ENCODE results near the gene LSAMP. TPM values are rescaled to one million over a fixed set of nuclear protein-coding genes. Genes with fewer than 3 reads are reported as not detected.
A peak's percentile ranks its signal among the peaks of the same experiment; 100 is the strongest.
"Not testable (repeated sequence)": the region's sequence is repeated elsewhere in the genome, so short reads cannot be mapped to it uniquely, and the experiment has no call there.

Gene LSAMP
- total RNA-seq, 1 donor from 2014 or later: 19.9 TPM

DNA sequence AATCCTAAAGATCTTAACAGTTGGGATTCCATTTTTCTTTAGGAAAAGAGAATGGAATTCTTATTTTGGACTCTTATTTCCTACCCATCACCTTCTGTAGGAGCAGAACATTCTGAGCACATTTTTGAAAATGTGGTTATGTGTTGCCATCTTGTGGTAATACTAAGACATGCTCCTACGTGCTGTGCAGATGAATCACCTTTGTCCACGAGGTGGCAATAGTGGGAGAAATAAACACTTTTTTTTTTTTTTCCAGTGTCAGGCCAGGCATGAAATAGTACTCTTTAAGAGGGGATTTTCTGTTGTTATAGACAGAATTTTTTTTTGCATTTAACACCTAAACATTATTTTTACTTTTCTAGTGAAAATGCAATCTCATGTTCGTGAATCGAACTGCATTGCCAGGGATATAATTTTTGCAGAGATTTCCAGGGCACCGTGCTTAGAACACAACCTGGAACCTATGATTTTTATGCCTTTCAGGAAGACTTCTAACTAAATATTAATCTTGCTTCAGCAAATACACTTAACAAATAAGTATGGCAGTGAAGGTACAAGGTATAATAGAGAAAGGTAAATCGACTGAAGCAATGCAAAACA is 625.4 kb downstream of the LSAMP start:
- DNase-seq: peak; percentile 38
- intact Hi-C loops (cut with micrococcal nuclease): no loop called here
- ATAC-seq: peak; percentile 79

DNA sequence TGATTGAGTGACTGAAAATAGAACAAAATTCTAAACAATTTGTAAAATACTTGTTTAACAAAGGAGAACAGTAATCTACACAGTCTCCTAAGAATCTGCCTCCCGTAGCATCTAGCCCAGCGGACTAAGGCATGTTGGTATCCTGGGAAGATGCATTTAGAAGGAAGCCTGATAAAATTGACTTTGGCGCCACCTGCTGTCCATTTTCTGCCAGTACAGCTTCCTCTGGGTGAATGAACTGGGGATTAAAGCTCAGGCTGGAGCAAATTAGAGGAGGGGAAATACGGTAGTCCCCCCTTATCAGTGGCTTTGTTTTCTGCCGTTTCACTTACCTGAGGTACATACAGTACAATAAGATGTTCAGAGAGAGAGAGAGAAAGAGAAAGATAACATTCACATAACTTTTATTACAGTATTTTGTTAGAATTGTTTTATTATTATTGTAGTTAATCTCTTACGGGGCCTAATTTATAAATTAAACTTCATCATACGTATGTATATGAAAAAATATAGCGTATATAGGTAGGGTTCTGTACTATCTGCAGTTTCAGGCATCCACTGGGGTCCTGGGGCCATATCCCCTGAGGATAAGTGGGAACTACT is 630.4 kb downstream of the LSAMP start:
- ATAC-seq (peak; percentile 79), DNase-seq (peak; percentile 71)
- intact Hi-C loops (cut with micrococcal nuclease): no loop called here

GRCh38 chr3:115814006-115814405 is 631.3 kb downstream of the LSAMP start:
- intact Hi-C loops (cut with micrococcal nuclease): no loop called here
- ATAC-seq: no peak
- DNase-seq: no peak

DNA sequence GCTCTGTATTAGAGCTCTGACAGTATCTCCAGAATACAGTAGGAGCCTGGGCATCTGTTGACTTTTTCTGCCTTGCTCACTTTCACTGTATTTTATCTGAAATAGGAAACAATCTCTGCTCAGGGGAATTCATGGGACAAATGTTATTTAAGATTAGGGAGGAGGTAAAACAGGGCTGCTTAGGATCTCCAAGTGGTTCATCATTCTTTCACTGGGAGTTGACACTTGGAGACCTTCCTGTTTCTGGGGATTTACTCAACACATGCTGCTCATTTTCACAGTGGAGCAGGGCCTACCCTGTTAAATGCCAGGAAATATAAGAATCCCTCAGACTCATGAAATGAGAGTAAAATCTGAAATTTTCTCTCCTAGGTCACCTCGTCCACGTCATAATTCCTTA is 636.5 kb downstream of the LSAMP start:
- ATAC-seq (no peak), DNase-seq (no peak)
- intact Hi-C loops (cut with micrococcal nuclease): no loop called here

DNA sequence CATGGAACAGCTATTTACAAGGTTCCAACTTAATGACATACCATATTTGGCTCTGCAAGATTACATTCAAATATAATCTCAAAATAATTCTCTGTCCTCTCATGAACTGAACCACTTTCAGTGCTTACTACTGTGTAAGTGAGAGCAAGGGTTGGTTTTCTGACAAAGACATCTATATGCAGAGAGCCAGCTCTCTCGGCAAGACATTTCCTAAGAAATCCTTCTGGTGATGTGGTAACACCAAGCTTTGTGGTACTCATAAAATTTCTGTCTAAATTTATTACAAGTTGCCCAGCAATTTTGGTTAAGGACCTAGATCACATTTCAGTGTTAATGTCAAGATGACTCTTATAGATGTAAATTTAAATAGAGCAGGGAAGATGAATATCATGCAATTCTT is 637.0 kb downstream of the LSAMP start:
- DNase-seq: no peak
- intact Hi-C loops (cut with micrococcal nuclease): no loop called here
- ATAC-seq: no peak

DNA sequence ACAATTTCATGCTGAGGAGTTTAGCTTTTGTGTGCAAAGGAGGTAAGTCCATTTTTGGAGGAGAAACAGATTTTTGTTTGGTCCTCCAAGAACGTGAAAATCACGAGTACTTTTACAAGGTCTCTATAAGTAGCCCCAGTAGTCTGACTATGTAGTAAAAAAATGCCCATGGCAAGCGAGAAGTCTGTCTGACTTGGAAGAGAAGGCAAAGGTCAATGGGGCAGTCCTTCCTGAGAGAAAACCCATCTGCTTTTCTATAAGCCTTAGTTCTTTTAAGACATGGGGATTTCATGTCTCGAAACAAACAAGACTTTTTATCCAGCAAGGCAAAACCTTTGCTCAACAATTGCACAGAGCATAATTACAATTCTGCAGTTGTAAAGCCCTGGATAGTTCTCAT is 638.8 kb downstream of the LSAMP start:
- ATAC-seq (no peak), DNase-seq (no peak)
- intact Hi-C loops (cut with micrococcal nuclease): no loop called here

DNA sequence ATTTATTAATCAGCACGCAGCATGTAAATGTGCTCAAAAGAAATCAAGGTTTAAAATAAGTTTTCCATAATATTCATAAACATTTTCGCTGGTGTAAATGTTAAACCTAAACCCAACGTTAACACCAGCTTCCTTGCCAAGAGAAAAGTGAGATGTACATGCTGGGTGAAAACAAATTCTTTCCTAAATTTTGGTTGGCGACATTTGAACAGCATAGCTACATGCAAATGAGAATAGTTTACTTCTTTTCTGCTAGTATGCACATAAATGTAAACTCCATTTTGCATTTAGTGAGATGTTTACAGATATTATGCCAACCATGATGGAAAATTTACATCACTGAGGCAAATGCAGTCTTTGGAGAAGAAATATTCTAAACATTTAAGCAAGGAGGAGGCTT is 639.8 kb downstream of the LSAMP start:
- intact Hi-C loops (cut with micrococcal nuclease): no loop called here
- DNase-seq (no peak), ATAC-seq (no peak)

DNA sequence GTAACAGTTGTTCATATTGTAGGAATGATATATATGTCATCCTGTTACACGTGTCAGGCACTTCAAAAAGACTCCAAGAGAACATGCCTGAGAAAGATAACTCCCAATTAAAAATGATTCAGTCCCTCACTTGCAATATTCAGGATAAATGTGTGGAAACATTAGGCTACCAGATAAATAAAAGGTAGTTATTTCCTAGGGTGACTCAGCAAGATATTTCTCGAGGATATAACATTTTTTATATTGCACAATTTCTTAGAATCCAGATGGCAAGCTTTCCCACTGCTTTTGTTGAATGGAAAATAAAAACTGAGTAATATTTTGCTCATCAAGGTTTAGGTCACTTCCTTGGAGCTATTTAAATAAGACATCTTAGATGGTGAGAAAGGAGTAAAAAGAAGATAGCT is 640.6 kb downstream of the LSAMP start:
- ATAC-seq (no peak), DNase-seq (no peak)
- intact Hi-C loops (cut with micrococcal nuclease): no loop called here

DNA sequence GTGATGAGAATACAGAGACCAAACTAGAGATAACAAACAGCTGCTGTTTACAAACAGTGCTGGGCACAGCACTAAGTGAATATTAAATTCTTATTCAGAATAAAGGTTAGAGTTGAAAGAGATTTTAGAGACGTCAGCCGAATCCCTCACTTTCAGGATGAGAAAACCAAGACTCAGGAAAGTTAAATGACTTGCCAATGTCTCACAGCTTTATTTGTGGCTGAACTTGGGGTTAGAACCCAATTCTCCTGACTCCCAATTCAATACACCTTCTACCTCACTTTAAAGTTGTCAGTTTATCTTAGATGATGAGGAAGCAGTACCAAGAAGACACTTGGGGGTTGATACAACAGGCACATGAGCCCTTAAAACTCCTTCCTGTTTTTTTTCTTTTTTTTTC is 641.1 kb downstream of the LSAMP start:
- no peak for DNase-seq
- ATAC-seq: no peak
- intact Hi-C loops (cut with micrococcal nuclease): no loop called here

GRCh38 chr3:115803661-115804060 is 641.6 kb downstream of the LSAMP start:
- ATAC-seq (no peak), DNase-seq (no peak)
- intact Hi-C loops (cut with micrococcal nuclease): no loop called here

GRCh38 chr3:115800489-115801075 is 644.7 kb downstream of the LSAMP start:
- DNase-seq (no peak), ATAC-seq (no peak)
- intact Hi-C loops (cut with micrococcal nuclease): no loop called here

GRCh38 chr3:115800065-115800464 is 645.2 kb downstream of the LSAMP start:
- DNase-seq; intact Hi-C loops (cut with micrococcal nuclease); ATAC-seq: not testable (repeated sequence)

- intact Hi-C loops (cut with micrococcal nuclease): no loop called here
- DNase-seq (no peak), ATAC-seq (no peak)
Observed at GRCh38 chr3:115792206-115792955, 652.9 kb downstream of the LSAMP start.

- intact Hi-C loops (cut with micrococcal nuclease); DNase-seq; ATAC-seq: not testable (repeated sequence)
Observed at GRCh38 chr3:115791271-115792153, 653.8 kb downstream of the LSAMP start.

GRCh38 chr3:115790759-115791158 is 654.5 kb downstream of the LSAMP start:
- DNase-seq (no peak), ATAC-seq (no peak)
- intact Hi-C loops (cut with micrococcal nuclease): no loop called here

- ATAC-seq: no peak
- intact Hi-C loops (cut with micrococcal nuclease): no loop called here
- no peak for DNase-seq
Observed at GRCh38 chr3:115789481-115789880, 655.8 kb downstream of the LSAMP start.

GRCh38 chr3:115788921-115789470 is 656.3 kb downstream of the LSAMP start:
- intact Hi-C loops (cut with micrococcal nuclease): no loop called here
- DNase-seq (no peak), ATAC-seq (no peak)

- no peak for DNase-seq
- intact Hi-C loops (cut with micrococcal nuclease): no loop called here
- ATAC-seq: no peak
Observed at GRCh38 chr3:115787818-115788217, 657.5 kb downstream of the LSAMP start.

DNA sequence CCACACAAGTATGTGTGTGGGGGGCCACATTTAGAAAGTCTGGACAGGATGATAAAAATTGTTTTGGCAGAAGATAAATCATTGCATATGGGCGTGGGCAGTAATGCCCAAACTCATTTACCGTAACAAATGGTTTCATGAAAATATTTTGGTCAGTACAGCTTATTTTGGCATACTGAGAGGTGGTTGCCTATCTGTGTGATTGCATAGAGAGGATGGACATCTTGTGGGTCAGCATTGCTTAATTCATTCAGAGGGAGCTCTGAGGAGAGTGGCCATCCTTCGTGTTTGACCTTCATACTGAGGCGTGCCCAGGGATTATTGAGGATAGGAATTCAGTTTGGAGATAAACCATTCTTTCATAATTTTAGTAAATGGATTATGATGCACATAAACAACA is 659.5 kb downstream of the LSAMP start:
- ATAC-seq: no peak
- intact Hi-C loops (cut with micrococcal nuclease): no loop called here
- DNase-seq: no peak

All from left ventricle myocardium superior (tissue), 1 donor.